Hippocampal formation (tissue), 2 donors: Measurements from ENCODE around the gene RHOBTB3.

Experiments
- DNase-seq, 2 donors: peaks; one replicate each; lab custom pipeline; 2025; lab: John Stamatoyannopoulos, UW

The RHOBTB3 gene

DNA sequence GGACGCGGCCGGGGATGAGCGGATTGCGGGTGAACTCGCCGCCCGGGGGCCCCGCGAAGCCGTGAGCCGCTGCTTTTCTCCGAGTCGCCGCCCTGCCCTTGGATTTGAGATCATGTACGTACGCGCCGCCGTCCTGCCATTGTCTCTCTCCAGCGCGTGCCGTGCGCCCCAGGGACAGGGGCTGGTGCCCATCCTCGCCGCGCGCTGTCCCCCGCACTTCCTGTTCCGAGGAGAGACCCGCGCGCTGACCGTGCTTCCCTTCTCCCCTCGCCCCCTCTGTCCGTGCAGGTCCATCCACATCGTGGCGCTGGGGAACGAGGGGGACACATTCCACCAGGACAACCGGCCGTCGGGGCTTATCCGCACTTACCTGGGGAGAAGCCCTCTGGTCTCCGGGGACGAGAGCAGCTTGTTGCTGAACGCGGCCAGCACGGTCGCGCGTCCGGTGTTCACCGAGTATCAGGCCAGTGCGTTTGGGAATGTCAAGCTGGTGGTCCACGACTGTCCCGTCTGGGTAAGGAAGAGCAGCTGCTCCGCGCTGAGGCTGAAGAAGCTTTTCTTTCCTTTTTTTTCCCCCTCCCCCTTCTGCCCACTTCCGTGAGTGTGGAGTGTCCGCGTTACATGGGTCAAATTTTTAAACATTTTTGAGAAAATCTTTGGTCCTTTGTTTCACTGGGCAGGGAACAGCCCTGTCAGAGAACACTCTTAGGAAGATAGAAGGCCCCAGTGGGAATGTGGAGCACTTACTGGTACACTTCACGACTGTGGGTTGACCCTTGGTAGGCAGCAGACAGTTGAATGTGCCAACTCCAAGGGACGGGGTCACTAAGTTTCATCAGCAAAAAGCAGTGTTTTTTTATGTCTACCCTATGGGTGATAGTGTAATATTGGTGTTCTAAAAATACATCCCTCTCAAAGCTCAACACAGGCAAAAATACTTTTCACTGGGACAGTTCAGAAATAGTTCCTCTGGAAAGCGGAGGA lies 727 bp downstream of the RHOBTB3 start:
- DNase-seq, result peak in 1 of 2 donors; percentile 66

DNA sequence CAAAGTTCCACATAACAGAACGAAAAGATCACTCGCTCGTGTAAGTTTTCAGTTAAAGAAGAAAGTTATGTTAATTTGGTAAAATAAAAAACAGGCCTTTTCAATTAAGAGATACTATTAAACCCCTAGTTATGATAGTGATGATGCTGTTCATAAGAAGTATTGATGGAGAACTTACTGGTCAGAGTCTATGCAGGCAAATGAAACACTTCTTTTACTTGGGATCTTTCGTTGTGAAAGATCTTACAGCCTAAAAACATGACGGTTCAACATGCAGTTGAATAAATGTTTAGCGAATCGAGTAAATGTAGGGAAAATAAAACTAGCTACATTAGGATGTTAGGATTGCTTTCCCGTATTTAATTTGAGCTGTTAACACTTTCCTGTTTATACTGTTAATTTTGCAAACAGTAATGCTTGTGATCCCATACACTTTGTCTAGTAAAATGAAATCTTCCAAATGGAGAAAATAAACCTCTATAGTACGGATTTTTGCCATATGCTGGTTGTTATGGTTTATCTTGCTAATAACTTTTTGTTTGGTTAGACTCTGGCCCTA lies 2.0 kb downstream of the RHOBTB3 start:
- DNase-seq, result no peak

DNA sequence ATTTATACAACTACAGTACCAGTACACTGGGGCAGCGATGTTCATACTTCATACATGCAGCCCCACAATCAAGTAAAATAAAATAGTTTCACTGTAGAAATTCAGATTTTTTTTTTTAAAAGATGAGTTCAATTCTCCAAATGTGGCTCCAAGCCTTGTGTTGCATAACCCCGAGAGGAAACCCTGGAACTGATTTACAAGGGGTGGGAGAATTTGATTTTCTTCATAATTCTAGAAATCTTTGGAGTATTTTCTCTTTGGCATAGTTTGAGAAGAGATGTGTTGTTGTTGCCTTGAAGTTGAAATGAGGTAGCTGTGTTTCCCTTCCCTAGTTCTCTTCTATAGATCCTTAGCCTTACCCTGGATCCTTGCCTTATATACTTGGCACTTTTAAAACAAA lies 3.1 kb downstream of the RHOBTB3 start:
- DNase-seq, result no peak

DNA sequence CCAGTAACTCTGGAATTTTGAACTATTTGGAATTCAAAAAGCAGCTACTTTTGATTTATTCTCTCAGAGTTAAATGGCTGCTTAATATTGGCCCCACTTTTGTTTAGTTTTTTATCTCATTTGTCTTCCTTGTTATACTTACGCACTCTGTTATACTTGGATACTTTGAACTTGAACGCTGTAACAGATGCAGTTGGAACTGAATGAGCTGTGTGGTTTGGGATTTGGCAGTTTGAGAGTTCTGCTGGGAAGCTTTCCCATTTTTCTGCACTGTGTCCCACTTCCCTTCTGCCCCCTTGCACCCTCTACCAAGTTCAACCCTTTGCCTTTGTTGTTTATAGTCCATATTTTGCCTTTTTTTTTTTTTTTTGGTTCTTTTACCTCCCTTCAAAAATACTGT lies 3.8 kb downstream of the RHOBTB3 start:
- peak in 1 of 2 donors; percentile 33 for DNase-seq

DNA sequence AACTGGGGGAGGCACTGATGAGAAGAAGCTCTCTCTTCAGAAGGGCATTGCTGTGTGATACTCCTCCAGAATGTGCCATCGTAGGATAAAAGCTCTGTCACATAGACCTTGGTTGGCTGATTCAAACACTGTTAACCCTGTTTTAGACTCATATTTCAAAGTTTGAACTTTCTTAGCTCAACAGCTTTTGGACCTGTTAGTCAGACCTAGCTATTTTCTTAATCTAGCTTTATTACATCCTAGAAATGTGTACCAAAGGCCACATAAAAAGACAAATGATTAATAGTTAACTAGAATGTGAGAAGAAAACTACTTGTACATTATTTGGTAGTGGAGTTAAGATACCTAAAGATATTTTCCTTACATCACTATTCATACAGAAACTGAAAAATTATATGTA lies 4.3 kb downstream of the RHOBTB3 start:
- DNase-seq, result no peak

DNA sequence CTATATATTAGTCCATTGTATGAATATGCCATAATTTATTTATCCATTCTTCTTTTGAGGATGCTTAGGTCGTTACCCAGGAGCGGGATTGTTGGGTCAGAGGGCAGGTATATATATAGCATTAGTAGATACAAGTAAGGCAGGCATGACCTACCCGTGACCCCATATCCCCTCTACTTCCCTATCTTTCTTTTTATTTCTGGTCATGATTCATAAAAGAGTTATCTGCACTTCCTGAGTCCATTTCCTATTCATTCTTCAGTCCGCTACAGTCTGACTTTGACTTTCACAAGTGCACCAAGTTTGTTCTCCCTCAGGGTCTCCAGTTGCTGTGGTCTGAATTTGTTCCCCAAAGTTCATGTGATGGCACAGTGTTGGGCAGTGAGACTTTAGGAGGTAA lies 6.9 kb downstream of the RHOBTB3 start:
- DNase-seq, result no peak

DNA sequence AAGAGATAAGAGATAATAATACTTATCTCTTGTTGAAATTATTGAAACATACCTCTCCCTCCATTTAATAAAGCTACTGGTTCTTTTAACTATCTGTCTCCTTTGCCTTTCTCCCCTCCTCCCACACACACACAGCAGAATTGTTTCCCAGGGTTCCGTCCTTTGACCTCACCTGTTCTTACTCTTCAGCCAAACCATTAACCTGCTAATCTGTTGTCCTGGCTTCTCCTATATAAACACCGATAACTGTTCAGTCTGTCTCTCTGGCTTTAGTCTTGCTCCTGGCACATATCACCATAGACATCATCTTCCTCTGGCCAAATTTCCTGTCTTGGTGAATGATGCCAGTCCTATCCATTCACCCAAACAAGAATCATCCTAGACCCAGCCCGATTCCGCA lies 7.7 kb downstream of the RHOBTB3 start:
- DNase-seq, result no peak

DNA sequence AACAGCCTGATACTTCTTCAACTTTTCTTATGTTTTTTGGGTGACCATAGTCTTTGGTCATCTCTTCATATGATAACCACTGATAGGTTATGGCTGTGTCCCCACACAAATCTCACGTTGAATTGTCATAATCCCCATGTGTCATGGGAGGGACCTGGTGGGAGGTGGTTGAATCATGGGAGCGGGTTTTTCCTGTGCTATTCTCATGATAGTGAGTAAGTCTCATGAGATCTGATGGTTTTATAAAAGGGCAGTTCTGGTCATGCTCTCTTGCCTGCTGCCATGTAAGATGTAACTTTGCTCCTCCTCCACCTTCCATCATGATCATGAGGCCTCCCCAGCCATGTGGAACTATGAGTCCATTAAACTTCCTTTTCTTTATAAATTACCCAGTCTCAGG lies 8.7 kb downstream of the RHOBTB3 start:
- no peak for DNase-seq

DNA sequence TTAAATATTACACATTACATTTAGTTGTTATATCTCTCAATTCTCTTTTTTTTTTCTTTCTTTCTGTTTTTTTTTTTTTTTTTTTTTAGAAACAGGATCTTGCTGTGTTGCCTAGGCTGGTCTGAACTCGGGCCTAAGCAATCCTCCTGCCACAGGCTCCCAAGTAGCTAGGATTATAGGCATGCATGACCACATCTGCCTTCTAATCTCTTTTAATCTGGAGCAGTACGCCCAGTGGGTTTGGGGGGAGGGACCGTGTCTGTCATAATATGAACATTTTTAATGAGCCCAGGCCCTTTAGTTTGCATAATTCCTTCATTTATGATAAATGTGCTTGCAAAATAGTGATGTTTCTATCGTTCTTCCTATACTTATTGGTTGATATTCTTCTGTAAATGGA lies 10.3 kb downstream of the RHOBTB3 start:
- DNase-seq, result no peak

DNA sequence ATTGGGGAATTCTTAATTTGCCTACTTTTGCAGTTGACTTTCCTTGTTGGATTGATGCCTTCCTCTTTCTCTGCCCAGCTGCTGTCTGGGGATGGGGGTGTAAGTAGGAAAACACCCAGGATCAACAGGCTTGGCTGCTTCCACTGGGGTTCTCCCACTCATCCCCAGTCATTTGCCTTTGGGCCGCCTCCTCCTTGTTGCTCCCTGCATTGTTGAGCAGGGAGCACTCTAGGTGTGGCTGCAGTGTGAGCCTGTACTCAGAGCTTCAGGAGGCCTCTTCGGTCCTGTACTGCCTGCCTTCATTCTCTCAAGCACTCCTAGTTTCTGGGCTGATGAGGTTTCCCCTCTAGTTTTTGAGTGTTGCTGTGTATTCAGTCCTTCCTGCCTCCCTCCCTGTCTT lies 12.1 kb downstream of the RHOBTB3 start:
- DNase-seq, result no peak

DNA sequence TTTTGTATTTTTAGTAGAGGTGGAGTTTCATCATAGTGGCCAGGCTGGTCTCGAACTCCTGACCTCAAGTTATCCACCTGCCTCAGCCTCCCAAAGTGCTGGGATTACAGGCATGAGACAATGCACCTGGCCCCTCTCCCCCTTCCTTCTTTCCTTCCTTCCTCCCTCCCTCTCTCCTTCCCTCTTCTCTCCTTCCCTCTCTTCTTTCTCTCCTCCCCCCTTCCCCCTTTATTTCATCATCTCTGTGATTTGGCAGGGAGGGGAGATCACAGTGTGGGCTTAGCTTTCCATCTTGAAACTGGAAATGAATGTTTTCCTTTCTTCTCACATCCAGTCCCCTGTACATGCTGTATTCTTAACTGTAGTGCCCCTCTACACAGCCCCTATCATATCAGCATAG lies 12.7 kb downstream of the RHOBTB3 start:
- no peak for DNase-seq

DNA sequence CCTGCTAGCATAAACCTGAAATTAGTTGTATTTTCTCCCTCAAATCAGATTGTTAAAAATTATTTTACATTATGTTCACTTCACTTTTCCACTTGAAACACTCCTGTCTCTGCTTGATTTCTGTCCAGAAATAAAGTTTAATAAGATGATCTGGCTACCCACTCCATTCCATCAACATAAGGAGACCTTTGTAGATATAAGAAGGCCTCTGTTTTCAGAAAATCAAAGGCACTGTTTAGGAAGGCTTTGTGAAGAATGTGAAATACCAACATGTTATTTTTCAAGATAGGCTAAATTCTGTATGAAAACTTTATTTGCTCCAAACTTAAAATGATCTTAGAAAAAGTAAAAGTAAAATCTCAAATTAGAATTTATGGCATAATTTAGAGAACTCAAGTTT lies 15.1 kb downstream of the RHOBTB3 start:
- no peak for DNase-seq

DNA sequence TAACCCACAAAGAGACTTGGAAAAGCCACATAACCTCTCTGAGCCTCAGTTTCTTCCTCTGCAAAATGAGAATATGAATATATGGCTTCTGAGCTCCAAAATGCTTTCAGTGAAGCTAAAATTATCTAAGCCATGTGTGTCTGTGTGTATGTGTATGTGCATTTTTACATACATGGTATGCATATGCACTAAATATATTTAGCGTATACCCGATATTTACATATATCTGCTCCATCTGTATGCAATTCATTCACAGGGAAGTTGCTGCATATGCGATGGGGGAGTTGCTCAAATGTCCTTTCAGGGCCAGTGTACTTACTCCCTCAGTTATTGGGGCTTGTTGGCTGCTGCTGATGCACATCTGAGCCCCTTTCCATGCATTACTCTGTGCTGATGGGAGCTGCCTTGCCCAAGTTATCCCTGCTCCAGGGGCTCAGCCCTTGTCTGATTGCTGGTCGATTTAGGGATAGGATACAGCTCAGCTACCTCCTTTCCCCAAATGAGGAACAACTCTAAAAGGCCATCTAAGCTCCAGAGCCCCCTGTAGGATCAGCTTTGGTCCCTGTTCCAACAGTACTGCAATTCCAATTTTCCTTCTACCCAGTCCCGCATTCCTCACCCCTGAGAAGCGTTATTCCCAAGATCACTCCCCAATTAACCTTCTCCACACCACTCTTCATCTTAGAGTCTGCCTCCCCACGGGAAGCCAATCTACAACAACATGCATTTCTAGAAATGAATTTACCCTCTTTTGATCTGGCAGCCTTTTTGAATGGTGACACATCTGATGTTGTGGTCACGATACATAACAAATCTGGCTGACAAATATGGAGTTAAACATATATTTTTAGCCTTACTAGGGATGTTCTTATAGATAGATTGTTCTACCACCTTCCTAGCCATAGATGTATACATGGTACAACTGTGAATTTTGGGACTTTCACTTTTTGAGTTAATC lies 15.9 kb downstream of the RHOBTB3 start:
- no peak for DNase-seq

DNA sequence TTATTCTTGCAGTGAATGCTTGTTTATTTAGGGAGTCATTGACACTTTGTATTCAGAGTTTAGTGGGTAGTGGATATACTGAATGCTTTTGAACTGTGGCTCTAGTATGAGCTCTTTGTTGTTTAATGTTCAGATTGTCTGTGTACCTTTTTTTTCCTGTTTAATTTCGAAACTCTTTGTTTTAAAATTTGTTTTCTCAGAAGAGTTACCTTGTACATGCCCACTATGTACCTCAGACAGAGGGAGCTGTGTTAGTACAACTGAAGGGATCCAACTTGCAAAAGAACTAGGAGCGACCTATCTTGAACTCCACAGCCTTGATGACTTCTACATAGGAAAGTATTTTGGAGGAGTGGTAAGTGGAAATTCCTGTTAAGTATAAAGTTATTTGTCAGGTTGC lies 17.0 kb downstream of the RHOBTB3 start:
- DNase-seq, result no peak

DNA sequence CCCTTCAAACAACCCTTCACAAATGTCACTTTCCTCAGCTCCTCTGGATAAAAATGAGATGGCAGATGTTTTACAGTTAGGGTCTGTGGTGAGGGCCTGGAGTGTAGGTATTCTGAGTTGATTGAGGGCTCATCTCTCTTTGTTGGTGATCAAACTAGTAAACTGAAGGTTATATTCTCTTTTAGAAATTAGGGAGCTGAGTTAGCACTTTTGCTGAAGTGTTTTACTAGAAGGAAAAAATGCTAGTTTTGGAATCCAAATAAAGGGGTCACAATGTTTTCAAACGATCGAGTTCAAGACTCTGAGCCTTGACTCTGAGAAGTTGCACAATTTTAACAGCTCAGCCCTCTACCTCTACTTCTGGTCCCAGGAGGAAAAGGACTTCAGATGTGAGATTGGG lies 23.4 kb downstream of the RHOBTB3 start:
- no peak for DNase-seq

DNA sequence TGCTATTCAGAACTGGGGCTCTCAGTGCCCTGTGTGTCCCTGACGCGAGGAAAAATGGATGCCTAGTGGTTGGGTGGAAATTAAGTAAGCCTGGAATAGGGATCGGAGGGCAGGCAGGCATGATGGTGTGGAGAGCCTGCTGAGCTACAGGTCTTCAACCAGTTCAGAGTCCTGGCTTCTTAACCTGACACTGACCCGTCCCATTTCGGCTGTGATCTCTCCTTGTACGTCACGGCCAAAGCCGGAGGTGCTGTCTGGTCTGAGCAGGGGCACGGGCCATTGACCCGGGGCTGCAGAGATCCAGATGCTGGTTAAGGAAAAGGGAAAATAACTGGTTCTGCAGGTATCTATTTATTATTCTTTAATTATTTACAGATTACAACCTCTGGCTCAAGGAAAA lies 27.9 kb downstream of the RHOBTB3 start:
- DNase-seq, result no peak

DNA sequence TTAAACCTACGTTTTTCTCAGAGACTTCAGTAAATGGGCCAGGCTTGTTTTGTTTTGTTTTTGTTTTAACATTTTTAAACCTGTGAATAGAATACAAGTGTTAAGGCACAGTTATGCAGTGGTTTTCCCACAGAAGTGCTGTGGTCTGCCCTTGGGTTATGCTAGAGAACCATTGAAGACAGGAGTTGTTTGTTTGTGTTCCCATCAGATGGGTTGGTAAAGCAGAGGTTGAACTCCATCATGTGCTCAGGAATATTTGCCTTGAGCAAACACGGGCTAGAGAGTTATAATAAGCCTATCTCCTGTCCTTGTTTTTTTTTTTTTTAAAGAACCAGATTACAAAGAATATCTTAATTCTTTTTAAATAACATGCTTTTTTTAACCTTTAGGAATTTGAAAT lies 28.5 kb downstream of the RHOBTB3 start:
- DNase-seq, result no peak

DNA sequence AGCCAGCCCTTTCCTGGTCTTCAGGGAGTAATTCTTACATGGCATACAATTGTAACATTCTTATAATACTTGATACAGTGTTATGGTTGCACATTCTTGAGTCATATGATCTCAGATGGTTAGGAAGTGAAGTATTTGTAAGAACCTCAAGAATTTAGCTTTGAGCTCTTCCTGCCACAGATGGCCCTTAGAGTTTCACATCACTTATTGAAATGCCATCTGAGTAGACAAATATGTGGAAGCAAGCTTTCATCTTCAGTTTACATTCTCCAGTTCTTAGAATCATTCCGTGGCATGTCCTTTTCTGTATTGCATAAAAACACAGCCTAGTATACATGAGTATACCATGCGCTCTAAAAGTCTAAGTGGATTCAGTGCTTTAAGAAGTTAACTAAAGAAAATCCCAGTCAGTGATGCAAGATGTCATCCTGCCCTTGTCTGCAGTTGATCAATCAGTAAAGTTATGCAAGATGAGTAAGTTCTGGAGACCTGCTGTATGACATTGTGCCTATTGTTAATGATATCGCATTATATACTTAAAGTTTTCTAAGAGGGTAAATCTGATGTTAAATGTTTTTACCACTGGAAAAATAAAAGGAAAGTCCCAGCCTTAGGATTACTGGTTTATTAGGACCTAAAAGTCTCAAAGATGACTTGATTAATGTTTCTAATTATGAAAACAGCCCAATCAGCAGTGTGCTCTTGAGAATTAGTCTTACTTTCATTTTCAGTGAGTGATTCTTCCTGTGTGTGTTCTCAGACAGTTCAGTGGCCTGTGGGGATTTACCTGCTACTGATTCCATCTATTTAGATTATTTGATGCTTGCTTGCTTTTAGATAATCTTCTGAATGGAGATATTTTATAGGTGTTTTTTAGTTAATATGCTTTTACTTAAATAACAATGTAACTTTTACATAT lies 29.4 kb downstream of the RHOBTB3 start:
- no peak for DNase-seq

DNA sequence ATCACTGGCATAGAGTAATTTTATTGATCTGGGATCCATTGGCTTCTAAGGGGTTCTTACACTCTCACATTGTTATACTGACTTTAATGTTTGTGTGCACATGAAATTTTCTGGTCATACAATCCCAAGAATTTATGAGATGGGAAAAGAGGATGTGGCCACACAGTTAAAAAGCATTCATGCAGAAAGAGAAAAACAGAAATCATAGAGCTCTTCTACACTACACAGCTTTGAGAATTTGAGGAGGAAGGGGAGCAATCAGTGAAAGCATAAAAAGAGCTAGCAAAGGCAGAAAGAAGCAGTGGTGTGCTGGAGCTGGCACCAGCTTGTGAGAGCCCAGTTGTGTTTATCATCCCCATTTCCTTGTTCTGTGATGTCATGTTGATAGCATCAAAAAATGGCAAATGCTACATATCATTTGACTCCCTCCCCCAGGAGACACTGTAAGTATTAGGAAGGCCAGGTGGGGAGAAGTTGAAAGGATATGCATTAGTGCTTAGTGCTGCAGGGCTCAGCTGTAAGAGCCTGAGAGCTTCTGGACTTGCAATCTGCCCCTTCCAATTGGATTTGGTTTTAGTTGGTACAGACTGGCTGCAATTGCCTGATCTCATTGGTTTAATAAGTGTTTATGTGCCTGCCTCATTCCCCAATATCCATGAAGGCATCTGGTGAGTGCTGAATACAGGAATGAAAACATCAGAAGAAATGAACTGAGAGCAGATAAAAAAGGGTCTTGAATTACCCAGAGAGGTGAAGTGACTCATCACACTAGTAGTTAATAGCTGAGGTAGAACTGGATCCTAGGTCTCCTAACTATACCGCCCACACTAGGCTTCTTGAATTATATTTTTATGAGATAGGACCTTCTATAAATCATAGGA lies 30.9 kb downstream of the RHOBTB3 start:
- DNase-seq, result no peak

DNA sequence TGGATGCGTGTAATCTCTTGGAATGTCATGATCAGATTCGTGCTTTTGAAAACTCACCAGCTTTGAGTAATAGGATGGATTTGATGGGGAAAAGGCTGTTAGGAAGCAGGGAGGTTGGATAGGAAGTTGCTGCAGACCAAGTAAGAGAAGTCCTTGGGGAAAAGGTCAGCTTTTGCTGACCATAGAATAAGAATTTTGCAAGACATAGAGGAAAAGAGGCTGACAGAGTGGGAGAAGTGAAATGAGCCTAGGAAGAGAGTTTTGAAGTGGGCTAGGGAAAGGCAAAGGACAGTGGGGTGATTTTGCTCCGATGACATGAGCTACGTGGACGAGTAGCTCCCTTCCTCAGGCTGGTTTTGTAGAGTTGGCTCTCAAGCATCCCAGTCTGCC lies 31.5 kb downstream of the RHOBTB3 start:
- no peak for DNase-seq
